Loucy (cell line): Measurements from ENCODE around the gene RER1.

ENCODE experiments used
- H2AFZ ChIP-seq: fragments of 200-600 bp; sonication (generic); 2 replicates; pipeline ENCODE4 v1.6.0; 2016; ENCODE audit warnings: antibody characterized with exemption, mild to moderate bottlenecking, low read length, moderate library complexity
- H3F3A ChIP-seq: fragments of 200-600 bp; 2 replicates; pipeline ENCODE4 v1.6.0; 2016; ENCODE audit warnings: antibody characterized with exemption, low read depth, mild to moderate bottlenecking
- H3K27me3 ChIP-seq: fragments of 200-600 bp; sonication (generic); 2 replicates; pipeline ENCODE4 v1.6.1; 2014; ENCODE audit warnings: low read length, mild to moderate bottlenecking; ENCODE audit not compliant: insufficient read depth, poor library complexity, severe bottlenecking
- H3K36me3 ChIP-seq: fragments of 200-600 bp; sonication (generic); 2 replicates; pipeline ENCODE4 v1.6.1; 2016; ENCODE audit warnings: low read length; ENCODE audit not compliant: insufficient read depth
- H3K4me1 ChIP-seq: fragments of 200-600 bp; sonication (generic); 2 replicates; pipeline ENCODE4 v1.5.1; 2014; ENCODE audit warnings: low read length, mild to moderate bottlenecking; ENCODE audit not compliant: insufficient read depth, poor library complexity, severe bottlenecking
- H3K4me2 ChIP-seq: fragments of 200-600 bp; sonication (generic); 2 replicates; pipeline ENCODE4 v1.6.0; 2014; ENCODE audit warnings: antibody characterized with exemption, low read length, low read depth, mild to moderate bottlenecking; ENCODE audit not compliant: poor library complexity, severe bottlenecking
- H3K4me3 ChIP-seq: fragments of 200-600 bp; sonication (generic); 2 replicates; pipeline ENCODE4 v1.5.1; 2014; ENCODE audit warnings: low read length, mild to moderate bottlenecking, mixed read lengths; ENCODE audit not compliant: poor library complexity, severe bottlenecking
- H3K79me2 ChIP-seq: fragments of 200-600 bp; sonication (generic); 2 replicates; pipeline ENCODE4 v1.6.1; 2014; ENCODE audit warnings: low read length; ENCODE audit not compliant: insufficient read depth
- H3K9ac ChIP-seq: fragments of 200-600 bp; sonication (generic); 2 replicates; pipeline ENCODE4 v1.6.0; 2014; ENCODE audit warnings: mild to moderate bottlenecking, low read depth, low read length, moderate library complexity; ENCODE audit not compliant: poor library complexity, severe bottlenecking
- H3K9me2 ChIP-seq: fragments of 200-600 bp; sonication (generic); replicated peaks from 2 replicates; pipeline ENCODE4 v1.6.1; 2016; ENCODE audit warnings: low read depth, low read length, mixed read lengths
- H3K9me3 ChIP-seq: fragments of 200-600 bp; sonication (generic); 2 replicates; pipeline ENCODE4 v1.6.1; 2014; ENCODE audit warnings: mild to moderate bottlenecking, antibody characterized with exemption, low read length, low read depth; ENCODE audit not compliant: insufficient read depth
- H4K20me1 ChIP-seq: fragments of 200-600 bp; sonication (generic); 2 replicates; pipeline ENCODE4 v1.6.0; 2014; ENCODE audit warnings: antibody characterized with exemption, low read length, mild to moderate bottlenecking; ENCODE audit not compliant: insufficient read depth, poor library complexity, severe bottlenecking
- EZH2phosphoT487 ChIP-seq: fragments of 200-600 bp; IDR thresholded peaks from 2 replicates; pipeline ENCODE4 v1.6.1; 2018; ENCODE audit warnings: antibody characterized with exemption, mild to moderate bottlenecking, moderate library complexity, borderline replicate concordance
- TF ChIP-seq, protein P1 (sequence below): fragments of 200-600 bp; sonication (generic); conservative IDR thresholded peaks from 2 replicates; pipeline ENCODE4 v1.5.1; 2014; ENCODE audit warnings: mild to moderate bottlenecking, antibody characterized with exemption, low read length

Gene RER1

DNA sequence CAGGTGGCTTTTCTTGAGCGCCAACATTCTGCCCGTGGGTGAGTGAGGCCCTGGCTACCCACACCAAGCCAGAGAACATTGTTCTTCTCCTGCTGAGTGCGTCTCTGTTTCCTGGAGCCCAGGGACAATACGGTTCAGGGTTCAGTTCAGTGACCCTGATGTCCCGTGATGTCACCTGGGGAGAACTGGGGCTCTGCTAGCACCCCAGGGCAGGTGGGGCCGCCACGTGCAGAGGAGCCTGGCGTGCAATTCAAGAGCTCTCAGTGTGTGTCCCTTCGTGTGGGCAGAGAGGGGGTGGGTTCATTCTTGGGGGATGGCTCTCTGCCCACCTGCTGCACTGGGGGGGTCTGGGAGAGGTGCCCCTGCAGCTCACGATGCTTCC, 38.9 kb downstream of the RER1 start:
- H3K9me3 ChIP-seq: peaks cover 2% of the 10 kb centered on the region; the same call in 1 of the 2 replicates
- no peaks in the 10 kb centered on the region for H3F3A ChIP-seq
- no peak for TF ChIP-seq EZH2phosphoT487
- TF ChIP-seq, protein P1, sequence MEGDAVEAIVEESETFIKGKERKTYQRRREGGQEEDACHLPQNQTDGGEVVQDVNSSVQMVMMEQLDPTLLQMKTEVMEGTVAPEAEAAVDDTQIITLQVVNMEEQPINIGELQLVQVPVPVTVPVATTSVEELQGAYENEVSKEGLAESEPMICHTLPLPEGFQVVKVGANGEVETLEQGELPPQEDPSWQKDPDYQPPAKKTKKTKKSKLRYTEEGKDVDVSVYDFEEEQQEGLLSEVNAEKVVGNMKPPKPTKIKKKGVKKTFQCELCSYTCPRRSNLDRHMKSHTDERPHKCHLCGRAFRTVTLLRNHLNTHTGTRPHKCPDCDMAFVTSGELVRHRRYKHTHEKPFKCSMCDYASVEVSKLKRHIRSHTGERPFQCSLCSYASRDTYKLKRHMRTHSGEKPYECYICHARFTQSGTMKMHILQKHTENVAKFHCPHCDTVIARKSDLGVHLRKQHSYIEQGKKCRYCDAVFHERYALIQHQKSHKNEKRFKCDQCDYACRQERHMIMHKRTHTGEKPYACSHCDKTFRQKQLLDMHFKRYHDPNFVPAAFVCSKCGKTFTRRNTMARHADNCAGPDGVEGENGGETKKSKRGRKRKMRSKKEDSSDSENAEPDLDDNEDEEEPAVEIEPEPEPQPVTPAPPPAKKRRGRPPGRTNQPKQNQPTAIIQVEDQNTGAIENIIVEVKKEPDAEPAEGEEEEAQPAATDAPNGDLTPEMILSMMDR: no peak
- no peak overlapping the region for H3K4me3 ChIP-seq
- no peak overlapping the region for H3K9ac ChIP-seq
- H3K27me3 ChIP-seq: no peaks in the 10 kb centered on the region
- H4K20me1 ChIP-seq: no peaks in the 10 kb centered on the region
- no peaks in the 10 kb centered on the region for H3K36me3 ChIP-seq
- H3K4me2 ChIP-seq: no peak overlapping the region
- no peak overlapping the region for H2AFZ ChIP-seq
- H3K4me1 ChIP-seq: no peaks in the 10 kb centered on the region
- H3K9me2 ChIP-seq: no peaks in the 10 kb centered on the region
- no peaks in the 10 kb centered on the region for H3K79me2 ChIP-seq

DNA sequence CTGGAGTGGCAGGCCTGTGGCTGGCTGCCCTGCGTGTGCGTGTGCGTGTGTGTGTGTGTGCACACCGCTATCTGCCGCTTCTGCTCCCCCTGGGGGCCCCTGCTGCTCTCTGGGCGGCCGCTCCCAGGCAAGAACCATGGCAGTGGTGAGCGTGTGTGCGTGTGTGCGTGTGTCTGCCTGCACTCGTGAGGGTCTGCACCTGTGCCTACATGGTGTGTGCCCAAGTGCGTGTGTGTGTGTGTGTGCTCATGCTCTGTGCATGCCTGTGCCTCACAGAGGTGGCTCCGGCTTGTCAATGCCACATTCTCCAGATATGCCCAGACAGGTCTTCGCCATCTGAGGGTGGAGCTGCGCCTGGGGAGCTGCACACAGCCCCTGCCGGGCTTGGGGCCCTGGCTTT, 39.5 kb downstream of the RER1 start:
- H3K79me2 ChIP-seq: no peaks in the 10 kb centered on the region
- no peak overlapping the region for H3K4me3 ChIP-seq
- H3K9me3 ChIP-seq: peaks cover 2% of the 10 kb centered on the region; the same call in 1 of the 2 replicates
- no peak overlapping the region for H3K9ac ChIP-seq
- H3K4me1 ChIP-seq: no peaks in the 10 kb centered on the region
- TF ChIP-seq, protein P1: no peak
- TF ChIP-seq EZH2phosphoT487: no peak
- no peaks in the 10 kb centered on the region for H3K9me2 ChIP-seq
- no peak overlapping the region for H3K4me2 ChIP-seq
- H3F3A ChIP-seq: no peaks in the 10 kb centered on the region
- H4K20me1 ChIP-seq: no peaks in the 10 kb centered on the region
- no peaks in the 10 kb centered on the region for H3K36me3 ChIP-seq
- no peak overlapping the region for H2AFZ ChIP-seq
- H3K27me3 ChIP-seq: no peaks in the 10 kb centered on the region

DNA sequence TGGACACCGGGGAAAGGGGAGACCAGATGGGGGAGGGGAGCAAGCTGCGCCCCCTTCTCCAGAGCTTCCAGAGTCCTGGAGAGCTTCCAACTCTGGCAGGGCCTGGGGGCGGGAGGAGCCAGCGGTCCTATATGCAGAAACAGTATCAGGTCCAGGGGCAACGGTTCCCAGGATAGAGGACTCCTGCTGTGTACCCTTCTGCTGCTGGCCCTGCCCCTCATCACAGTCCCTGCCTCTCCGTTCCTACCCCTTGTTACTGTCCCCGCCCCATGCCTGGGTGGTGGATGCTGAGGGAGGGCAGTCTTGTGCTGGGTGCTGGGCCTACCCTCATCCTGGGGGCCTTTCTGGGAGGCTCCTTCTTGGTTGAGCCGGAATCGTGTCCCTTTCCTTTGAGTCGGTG, 39.9 kb downstream of the RER1 start:
- H3K79me2 ChIP-seq: no peaks in the 10 kb centered on the region
- no peaks in the 10 kb centered on the region for H3F3A ChIP-seq
- H4K20me1 ChIP-seq: no peaks in the 10 kb centered on the region
- peaks cover 2% of the 10 kb centered on the region; the same call in 1 of the 2 replicates for H3K9me3 ChIP-seq
- no peaks in the 10 kb centered on the region for H3K4me1 ChIP-seq
- no peak overlapping the region for H3K4me3 ChIP-seq
- no peak overlapping the region for H3K4me2 ChIP-seq
- TF ChIP-seq, protein P1: no peak
- TF ChIP-seq EZH2phosphoT487: no peak
- H3K9me2 ChIP-seq: no peaks in the 10 kb centered on the region
- no peaks in the 10 kb centered on the region for H3K27me3 ChIP-seq
- no peak overlapping the region for H3K9ac ChIP-seq
- no peaks in the 10 kb centered on the region for H3K36me3 ChIP-seq
- H2AFZ ChIP-seq: no peak overlapping the region
